Activated T-helper 2 cell treated with anti-CD3 and anti-CD28 coated beads, Interferon-gamma antibody, Interleukin-2, Interleukin-4, amounts not matched to agents 10 μg/mL and 5 μg/mL and 100 μg/mL, durations not matched to agents 14 hours and 24 hours and 36 hours (primary cell): ENCODE results near the gene ZNF212. TPM values are rescaled to one million over a fixed set of nuclear protein-coding genes. Genes with fewer than 3 reads are reported as not detected.
A peak's percentile ranks its signal among the peaks of the same experiment; 100 is the strongest.
"Not testable (repeated sequence)": the region's sequence is repeated elsewhere in the genome, so short reads cannot be mapped to it uniquely, and the experiment has no call there.

Source experiments
- DNase-seq: peaks from one replicate; pipeline ENCODE4 v3.0.0; 2021; ENCODE audit warnings: low spot score
- H3K27ac Mint-ChIP-seq: one replicate; pipeline ENCODE4 v1.8.0; 2021; ENCODE audit warnings: mixed read lengths
- H3K27me3 Mint-ChIP-seq: one replicate; pipeline ENCODE4 v1.8.0; 2021; ENCODE audit warnings: low read depth, mixed read lengths
- H3K36me3 Mint-ChIP-seq: one replicate; pipeline ENCODE4 v1.8.0; 2021; ENCODE audit warnings: low read depth, mixed read lengths
- H3K4me1 Mint-ChIP-seq: one replicate; pipeline ENCODE4 v1.8.0; 2021; ENCODE audit warnings: low read depth, mixed read lengths
- H3K4me3 Mint-ChIP-seq: one replicate; pipeline ENCODE4 v1.8.0; 2021; ENCODE audit warnings: low read depth, mild to moderate bottlenecking, moderate library complexity, mixed read lengths
- H3K9me3 Mint-ChIP-seq: one replicate; pipeline ENCODE4 v1.8.0; 2021; ENCODE audit warnings: mixed read lengths
- intact Hi-C: fragments of 100-400 bp; cut with micrococcal nuclease; formaldehyde crosslinking; loops from one replicate; pipeline ENCODE4 v1.15.1; 2023
- total RNA-seq: library from RNA; stranded (reverse); gene quantifications from 2 replicates; pipeline ENCODE4 v1.2.3, GENCODE V29; 2022

ZNF212 gene
- total RNA-seq, 1 donor from 2014 or later, result 18.4 TPM

DNA sequence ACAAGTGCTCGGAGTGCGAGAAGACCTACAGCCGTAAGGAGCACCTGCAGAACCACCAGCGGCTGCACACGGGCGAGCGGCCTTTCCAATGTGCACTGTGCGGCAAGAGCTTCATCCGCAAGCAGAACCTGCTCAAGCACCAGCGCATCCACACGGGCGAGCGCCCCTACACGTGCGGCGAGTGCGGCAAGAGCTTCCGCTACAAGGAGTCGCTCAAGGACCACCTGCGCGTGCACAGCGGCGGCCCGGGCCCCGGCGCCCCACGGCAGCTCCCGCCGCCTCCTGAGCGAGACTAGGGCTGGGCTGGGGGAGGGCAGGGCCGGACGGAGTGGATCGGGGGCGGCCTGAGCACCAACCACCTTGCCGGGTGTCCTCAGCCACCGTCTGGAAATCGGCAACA is 15.1 kb upstream of the ZNF212 start:
- Mint-ChIP-seq H3K4me3 (no peak overlapping the region), H3K27ac (no peak overlapping the region), H3K4me1 (peaks cover 1% of the 10 kb centered on the region), H3K36me3 (peaks cover 40% of the 10 kb centered on the region), H3K9me3 (no peaks in the 10 kb centered on the region), H3K27me3 (no peaks in the 10 kb centered on the region)
- DNase-seq, result no peak
- intact Hi-C loops, result no loop called here

DNA sequence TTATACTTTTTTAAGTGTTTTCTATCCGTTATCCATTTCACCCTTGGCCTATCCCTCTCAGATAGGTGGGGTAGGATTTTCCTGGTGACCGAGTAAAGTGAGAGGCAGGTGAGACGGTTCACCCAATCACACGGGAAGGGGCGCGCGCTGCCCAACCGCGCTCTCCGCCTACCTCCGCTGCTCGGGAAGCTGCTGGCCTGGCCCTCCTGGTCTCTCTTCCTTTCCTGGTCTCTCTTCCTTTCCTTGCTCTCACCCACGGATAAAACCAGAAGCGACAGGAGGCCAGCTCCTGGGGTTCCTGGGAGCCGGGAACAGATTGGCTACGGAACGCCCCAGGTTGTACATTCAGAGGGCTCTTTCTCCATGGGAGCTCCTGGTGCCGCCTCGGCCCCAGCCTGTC is 14.3 kb upstream of the ZNF212 start:
- Mint-ChIP-seq H3K36me3 (peaks cover 35% of the 10 kb centered on the region), H3K4me1 (peaks cover 1% of the 10 kb centered on the region), H3K4me3 (no peak overlapping the region), H3K9me3 (no peaks in the 10 kb centered on the region), H3K27ac (no peak overlapping the region), H3K27me3 (no peaks in the 10 kb centered on the region)
- intact Hi-C loops, result no loop called here
- no peak for DNase-seq

GRCh38 chr7:149225656-149226055 is 13.8 kb upstream of the ZNF212 start:
- Mint-ChIP-seq H3K9me3 (no peaks in the 10 kb centered on the region), H3K4me1 (peaks cover 1% of the 10 kb centered on the region), H3K27ac (no peak overlapping the region), H3K4me3 (no peak overlapping the region), H3K36me3 (peaks cover 35% of the 10 kb centered on the region), H3K27me3 (no peaks in the 10 kb centered on the region)
- intact Hi-C loops, result no loop called here
- no peak for DNase-seq

DNA sequence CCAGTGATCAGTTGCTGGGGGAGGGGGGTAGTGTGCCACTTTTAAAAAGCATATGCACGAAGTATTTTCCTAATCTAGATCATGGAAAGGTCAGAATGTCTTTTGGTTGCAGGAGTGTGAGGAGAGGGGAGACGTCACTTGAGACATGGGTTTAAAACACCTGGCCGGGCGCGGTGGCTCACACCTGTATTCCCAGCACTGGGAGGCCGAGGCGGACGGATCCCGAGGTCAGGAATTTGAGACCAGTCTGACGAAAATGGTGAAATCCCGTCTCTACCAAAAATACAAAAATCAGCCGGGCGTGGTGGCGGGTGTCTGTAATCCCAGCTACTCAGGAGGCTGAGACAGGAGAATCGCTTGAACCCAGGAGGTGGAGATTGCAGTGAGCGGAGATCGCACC is 13.1 kb upstream of the ZNF212 start:
- Mint-ChIP-seq H3K36me3 (peaks cover 29% of the 10 kb centered on the region), H3K27ac (peak overlapping the region; percentile 32)
- H3K4me1 Mint-ChIP-seq, H3K4me3 Mint-ChIP-seq, intact Hi-C loops, H3K27me3 Mint-ChIP-seq, DNase-seq, H3K9me3 Mint-ChIP-seq: not testable (repeated sequence)

DNA sequence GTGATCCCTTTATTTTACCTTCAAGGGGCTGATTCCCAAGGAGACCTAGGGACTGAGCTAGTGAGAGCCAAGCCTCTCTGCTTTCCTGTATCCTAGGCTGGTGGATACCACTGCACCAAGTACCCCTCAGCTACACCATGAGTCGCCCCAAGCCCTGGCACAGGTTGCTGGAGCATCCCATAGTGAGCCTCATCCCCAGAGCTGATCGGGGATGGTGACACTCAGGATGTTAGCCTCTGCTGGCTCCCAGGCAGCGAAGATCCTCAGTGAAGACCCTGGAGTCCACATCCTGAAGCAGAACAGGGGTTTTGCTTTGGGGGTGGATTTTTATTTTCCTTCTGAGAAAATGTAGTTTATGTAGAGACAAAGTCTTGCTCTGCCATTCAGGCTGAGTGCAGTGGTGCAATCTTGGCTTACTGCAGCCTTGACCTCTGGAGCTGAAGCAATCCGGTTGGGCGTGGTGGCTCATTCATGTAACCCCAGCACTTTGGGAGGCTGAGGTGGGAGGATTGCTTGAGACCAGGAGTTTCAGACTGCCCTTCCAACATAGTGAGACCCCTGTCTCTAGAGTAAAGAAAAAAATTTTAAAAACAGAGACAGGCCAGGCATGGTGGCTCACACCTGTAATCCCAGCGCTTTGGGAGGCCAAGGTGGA is 12.5 kb upstream of the ZNF212 start:
- intact Hi-C loops, result no loop called here
- no peak overlapping the region for H3K4me3 Mint-ChIP-seq
- H3K36me3 Mint-ChIP-seq, result peaks cover 24% of the 10 kb centered on the region
- peaks cover 1% of the 10 kb centered on the region for H3K4me1 Mint-ChIP-seq
- no peak overlapping the region for H3K27ac Mint-ChIP-seq
- DNase-seq, result no peak
- no peaks in the 10 kb centered on the region for H3K9me3 Mint-ChIP-seq
- no peaks in the 10 kb centered on the region for H3K27me3 Mint-ChIP-seq

GRCh38 chr7:149228831-149229471 is 10.5 kb upstream of the ZNF212 start:
- no peaks in the 10 kb centered on the region for H3K9me3 Mint-ChIP-seq
- DNase-seq, result no peak
- intact Hi-C loops, result no loop called here
- no peaks in the 10 kb centered on the region for H3K27me3 Mint-ChIP-seq
- peaks cover 21% of the 10 kb centered on the region for H3K36me3 Mint-ChIP-seq
- no peak overlapping the region for H3K4me3 Mint-ChIP-seq
- H3K27ac Mint-ChIP-seq, result no peak overlapping the region
- peaks cover 1% of the 10 kb centered on the region for H3K4me1 Mint-ChIP-seq

- peaks cover 21% of the 10 kb centered on the region for H3K36me3 Mint-ChIP-seq
- no peak overlapping the region for H3K27ac Mint-ChIP-seq
- H3K9me3 Mint-ChIP-seq, result no peaks in the 10 kb centered on the region
- no peak for DNase-seq
- H3K4me1 Mint-ChIP-seq, result peaks cover 1% of the 10 kb centered on the region
- no peaks in the 10 kb centered on the region for H3K27me3 Mint-ChIP-seq
- H3K4me3 Mint-ChIP-seq, result no peak overlapping the region
- intact Hi-C loops, result no loop called here
These were observed 9.9 kb upstream of the ZNF212 start for GRCh38 chr7:149229526-149229925.

- Mint-ChIP-seq H3K4me3 (no peak overlapping the region), H3K27me3 (no peaks in the 10 kb centered on the region), H3K27ac (no peak overlapping the region), H3K36me3 (no peaks in the 10 kb centered on the region), H3K4me1 (peaks cover 3% of the 10 kb centered on the region), H3K9me3 (no peaks in the 10 kb centered on the region)
- intact Hi-C loops, result no loop called here
- no peak for DNase-seq
These were observed 7.1 kb upstream of the ZNF212 start for GRCh38 chr7:149232362-149232761.

- DNase-seq, H3K27me3 Mint-ChIP-seq, H3K4me3 Mint-ChIP-seq, intact Hi-C loops, H3K27ac Mint-ChIP-seq, H3K4me1 Mint-ChIP-seq, H3K9me3 Mint-ChIP-seq, H3K36me3 Mint-ChIP-seq: not testable (repeated sequence)
These were observed 5.7 kb upstream of the ZNF212 start for GRCh38 chr7:149233655-149234204.

- H3K4me3 Mint-ChIP-seq, result no peak overlapping the region
- H3K27ac Mint-ChIP-seq, result no peak overlapping the region
- peaks cover 2% of the 10 kb centered on the region for H3K9me3 Mint-ChIP-seq
- intact Hi-C loops, result no loop called here
- H3K4me1 Mint-ChIP-seq, result peaks cover 20% of the 10 kb centered on the region
- no peak for DNase-seq
- H3K36me3 Mint-ChIP-seq, result peaks cover 13% of the 10 kb centered on the region
- H3K27me3 Mint-ChIP-seq, result no peaks in the 10 kb centered on the region
These were observed 1.9 kb upstream of the ZNF212 start for GRCh38 chr7:149237502-149237901.

DNA sequence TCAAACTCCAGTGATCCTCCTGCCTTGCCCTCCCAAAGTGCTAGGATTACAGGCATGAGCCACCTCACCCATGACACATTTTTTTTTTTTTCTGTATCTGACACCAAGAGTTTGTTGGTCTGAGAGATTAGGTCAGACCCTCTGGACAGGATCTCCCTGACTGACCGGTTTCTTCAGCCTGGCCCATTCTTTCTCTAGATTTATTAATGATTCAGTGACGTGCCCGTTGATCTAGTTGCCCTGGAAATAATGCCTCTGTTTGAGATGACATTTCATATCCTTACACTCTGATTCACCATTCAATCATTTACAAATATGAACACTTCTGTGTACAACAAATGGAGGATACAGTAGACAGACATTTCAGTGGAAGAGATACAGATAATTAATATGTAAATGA is 1.4 kb upstream of the ZNF212 start:
- Mint-ChIP-seq H3K27ac (peak overlapping the region; percentile 33), H3K27me3 (no peaks in the 10 kb centered on the region), H3K36me3 (peaks cover 19% of the 10 kb centered on the region), H3K4me1 (peaks cover 24% of the 10 kb centered on the region), H3K4me3 (peak overlapping the region; percentile 55), H3K9me3 (peaks cover 7% of the 10 kb centered on the region)
- DNase-seq, result no peak
- intact Hi-C loops, result loop anchor here (2.0 kb wide), 1 partner anchor 43 kb away; the partner anchor contains the start of gene ZNF282

DNA sequence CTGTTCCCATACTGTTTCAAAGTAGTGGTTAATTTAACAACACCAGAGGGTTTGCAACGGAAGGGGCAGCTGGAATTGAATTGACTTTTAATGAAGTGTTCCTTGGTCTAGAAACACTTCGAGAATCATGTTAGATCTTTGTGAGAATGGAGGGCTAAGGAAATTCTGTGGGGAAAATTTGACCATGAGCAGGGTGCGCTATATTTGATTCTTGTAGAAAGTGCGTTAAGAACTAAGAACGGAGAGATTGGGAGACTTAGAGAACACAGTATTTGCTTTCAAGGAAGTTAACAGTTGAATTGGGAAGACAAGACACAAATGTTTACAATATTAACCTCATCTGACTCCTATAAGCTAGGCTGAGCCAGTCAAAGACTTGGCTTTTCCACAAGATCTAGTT is 1.2 kb downstream of the ZNF212 start:
- no peaks in the 10 kb centered on the region for H3K27me3 Mint-ChIP-seq
- H3K4me3 Mint-ChIP-seq, result peak overlapping the region; percentile 91
- peaks cover 21% of the 10 kb centered on the region for H3K36me3 Mint-ChIP-seq
- H3K9me3 Mint-ChIP-seq, result peaks cover 7% of the 10 kb centered on the region
- intact Hi-C loops, result loop anchor here (10.0 kb wide), 1 partner anchor 216 kb away; the partner anchor contains the start of gene PDIA4
- H3K27ac Mint-ChIP-seq, result peak overlapping the region; percentile 64
- DNase-seq, result no peak
- H3K4me1 Mint-ChIP-seq, result peaks cover 33% of the 10 kb centered on the region

DNA sequence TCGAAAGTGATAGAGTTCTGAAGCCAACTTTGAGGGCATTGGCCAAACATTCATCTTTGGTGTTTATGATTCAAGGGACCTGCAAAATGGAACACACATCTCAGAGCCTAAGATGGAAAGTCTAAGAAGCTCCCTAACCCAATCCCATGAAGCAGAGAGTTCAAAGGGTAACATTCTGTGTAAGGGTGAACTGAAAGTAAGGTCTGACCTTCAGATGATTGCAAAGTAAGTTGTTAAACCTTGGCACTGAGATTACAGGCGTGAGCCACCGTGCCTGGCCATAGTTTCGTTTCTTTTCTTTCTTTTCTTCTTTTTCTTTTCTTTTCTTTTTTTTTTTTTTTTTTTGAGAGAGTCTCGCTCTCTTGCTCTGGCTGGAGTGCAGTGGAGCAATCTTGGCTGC is 2.2 kb downstream of the ZNF212 start:
- Mint-ChIP-seq H3K9me3 (peaks cover 7% of the 10 kb centered on the region), H3K36me3 (peaks cover 26% of the 10 kb centered on the region), H3K27me3 (no peaks in the 10 kb centered on the region), H3K27ac (peak overlapping the region; percentile 17), H3K4me1 (peaks cover 36% of the 10 kb centered on the region), H3K4me3 (peak overlapping the region; percentile 91)
- no peak for DNase-seq
- intact Hi-C loops, result loop anchor here (10.0 kb wide), 1 partner anchor 217 kb away; the partner anchor contains the start of gene PDIA4
